Measurements from ENCODE around the gene MAN1B1.

The MAN1B1 gene

GRCh38 chr9:137086531-137087408, at the start of gene MAN1B1:
MAN1B1 (plus strand) TSS chr9:137086985; CDS start chr9:137087000, 15 bp downstream.
- no peak for TF ChIP-seq CTCF (IDR thresholded peaks at IDR 0.05)

GRCh38 chr9:137037035-137037434, 49.8 kb upstream of the MAN1B1 start:
- no peak for TF ChIP-seq CTCF (IDR thresholded peaks at IDR 0.05)

GRCh38 chr9:137037483-137037882, 49.3 kb upstream of the MAN1B1 start:
- TF ChIP-seq CTCF (IDR thresholded peaks at IDR 0.05): no peak

GRCh38 chr9:137038916-137039315, 47.9 kb upstream of the MAN1B1 start:
- no peak for TF ChIP-seq CTCF (IDR thresholded peaks at IDR 0.05)

- no peak for TF ChIP-seq CTCF (IDR thresholded peaks at IDR 0.05)
Observed at GRCh38 chr9:137039611-137040366, 47.0 kb upstream of the MAN1B1 start.

GRCh38 chr9:137040568-137040967, 46.2 kb upstream of the MAN1B1 start:
- no peak for TF ChIP-seq CTCF (IDR thresholded peaks at IDR 0.05)

GRCh38 chr9:137041124-137041523, 45.7 kb upstream of the MAN1B1 start:
- no peak for TF ChIP-seq CTCF (IDR thresholded peaks at IDR 0.05)

Measured in LNCAP (cell line).